ENCODE data around the gene PRRT1. TPM values are rescaled to one million over a fixed set of nuclear protein-coding genes. Genes with fewer than 3 reads are reported as not detected.

PRRT1 gene
- total RNA-seq, 4 donors from 2014 or later: 3.1 to 4.1 (median 3.8) TPM; not detected in 1

DNA sequence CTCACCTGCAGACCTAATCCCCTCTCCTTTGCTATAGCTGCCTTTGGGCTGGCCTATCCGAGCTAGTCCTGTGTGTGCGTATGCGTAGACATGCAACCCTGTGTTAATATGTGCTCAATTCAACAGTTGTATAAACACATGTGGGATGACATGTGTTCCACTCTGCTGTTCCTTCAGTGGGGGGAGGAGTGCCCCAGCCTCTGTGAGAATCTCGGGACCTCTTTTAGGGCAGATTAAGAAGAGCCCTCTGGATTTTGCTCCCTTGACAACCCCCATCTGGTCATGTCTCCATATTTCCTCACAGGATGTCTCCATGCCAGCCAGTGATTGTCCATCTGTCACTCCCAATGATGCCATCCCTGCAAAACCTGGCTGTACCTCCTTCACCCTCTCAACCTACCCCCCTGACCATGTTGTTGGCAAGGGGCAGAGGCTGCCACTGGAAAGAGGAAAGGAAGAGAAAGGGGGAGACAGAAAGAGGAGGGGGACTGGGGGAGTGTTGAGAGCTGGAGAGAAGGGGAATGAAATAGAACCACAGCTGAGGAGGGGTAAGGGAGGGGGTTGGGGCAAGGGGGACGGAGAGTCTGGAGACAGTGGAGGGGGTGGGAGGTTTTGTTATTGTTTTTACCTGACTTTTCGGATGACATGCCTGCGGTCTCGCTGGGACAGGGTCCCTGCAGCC, 417 bp downstream of the PRRT1 start:
- peaks cover 0 to 7% (median 0%) of the 10 kb centered on the region in 3 donors for H3K36me3 ChIP-seq
- TF ChIP-seq POLR2A (IDR thresholded peaks at IDR 0.05): no peak
- TF ChIP-seq, protein P1, sequence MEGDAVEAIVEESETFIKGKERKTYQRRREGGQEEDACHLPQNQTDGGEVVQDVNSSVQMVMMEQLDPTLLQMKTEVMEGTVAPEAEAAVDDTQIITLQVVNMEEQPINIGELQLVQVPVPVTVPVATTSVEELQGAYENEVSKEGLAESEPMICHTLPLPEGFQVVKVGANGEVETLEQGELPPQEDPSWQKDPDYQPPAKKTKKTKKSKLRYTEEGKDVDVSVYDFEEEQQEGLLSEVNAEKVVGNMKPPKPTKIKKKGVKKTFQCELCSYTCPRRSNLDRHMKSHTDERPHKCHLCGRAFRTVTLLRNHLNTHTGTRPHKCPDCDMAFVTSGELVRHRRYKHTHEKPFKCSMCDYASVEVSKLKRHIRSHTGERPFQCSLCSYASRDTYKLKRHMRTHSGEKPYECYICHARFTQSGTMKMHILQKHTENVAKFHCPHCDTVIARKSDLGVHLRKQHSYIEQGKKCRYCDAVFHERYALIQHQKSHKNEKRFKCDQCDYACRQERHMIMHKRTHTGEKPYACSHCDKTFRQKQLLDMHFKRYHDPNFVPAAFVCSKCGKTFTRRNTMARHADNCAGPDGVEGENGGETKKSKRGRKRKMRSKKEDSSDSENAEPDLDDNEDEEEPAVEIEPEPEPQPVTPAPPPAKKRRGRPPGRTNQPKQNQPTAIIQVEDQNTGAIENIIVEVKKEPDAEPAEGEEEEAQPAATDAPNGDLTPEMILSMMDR (IDR thresholded peaks at IDR 0.05): no peak
- H3K4me3 ChIP-seq: peak overlapping the region; percentile 7 to 71 (median 38)
- peak in 1 of 3 donors; percentile 9 for DNase-seq
- H3K27me3 ChIP-seq: no peaks in the 10 kb centered on the region
- H3K4me1 ChIP-seq: peaks cover 0 to 30% (median 5%) of the 10 kb centered on the region in 4 donors
- no peaks in the 10 kb centered on the region for H3K9me3 ChIP-seq
- peak overlapping the region in 1 of 4 donors; percentile 85 for H3K27ac ChIP-seq

DNA sequence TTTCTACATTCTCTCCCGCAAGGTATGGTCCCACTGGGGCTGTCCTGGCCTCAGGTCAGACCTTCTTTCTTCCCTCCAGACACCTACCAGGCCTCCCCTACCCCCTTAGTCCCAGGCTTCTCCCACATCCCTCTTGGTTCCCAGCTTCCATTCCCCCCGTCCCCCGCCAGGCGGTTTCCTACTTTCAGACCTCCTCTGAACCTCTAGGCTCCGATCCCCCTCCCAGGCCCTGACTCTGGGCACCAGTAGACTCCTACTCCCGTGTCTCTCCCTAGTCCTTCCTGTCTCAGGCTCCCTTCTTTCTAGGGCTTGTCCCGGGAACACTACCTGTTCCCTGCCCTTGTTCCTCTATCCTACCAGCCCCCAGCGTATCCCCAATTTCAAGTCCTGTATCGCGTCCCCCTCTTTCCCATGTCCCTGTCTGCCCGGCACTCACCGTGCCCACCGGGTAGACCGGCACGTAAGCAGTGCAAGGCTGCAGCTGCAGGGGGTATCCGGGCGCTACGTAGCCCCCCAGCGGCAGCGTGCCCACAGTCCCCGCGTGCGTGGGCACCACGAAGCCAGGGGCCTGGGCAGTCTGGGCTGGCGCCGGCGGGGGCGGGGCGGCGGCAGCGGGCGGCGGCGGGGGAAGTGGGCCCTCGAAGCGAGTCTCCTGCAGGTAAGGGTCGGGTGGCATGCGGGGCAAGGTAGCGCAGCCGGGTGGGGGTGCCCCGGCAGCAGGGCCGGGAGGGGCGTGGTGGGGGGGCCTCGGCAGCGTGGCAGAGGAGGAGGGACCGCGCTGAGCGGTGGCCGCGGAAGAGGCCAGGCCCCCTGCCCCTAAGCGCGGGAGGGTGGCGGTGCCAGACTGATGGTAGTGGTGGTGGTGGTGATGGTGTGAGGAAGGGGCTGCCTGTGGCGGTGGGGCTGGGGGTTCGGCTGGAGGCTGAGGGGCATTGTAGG, 1.5 kb downstream of the PRRT1 start:
- H3K9me3 ChIP-seq: no peaks in the 10 kb centered on the region
- no peaks in the 10 kb centered on the region for H3K27me3 ChIP-seq
- peak overlapping the region in 2 of 4 donors; percentile 17 to 51 for H3K4me3 ChIP-seq
- peaks cover 0 to 23% (median 5%) of the 10 kb centered on the region in 4 donors for H3K4me1 ChIP-seq
- TF ChIP-seq POLR2A (IDR thresholded peaks at IDR 0.05): no peak
- TF ChIP-seq, protein P1 (IDR thresholded peaks at IDR 0.05): no peak
- peak in 1 of 3 donors; percentile 42 for DNase-seq
- H3K27ac ChIP-seq: peak overlapping the region in 1 of 4 donors; percentile 10
- H3K36me3 ChIP-seq: no peaks in the 10 kb centered on the region

DNA sequence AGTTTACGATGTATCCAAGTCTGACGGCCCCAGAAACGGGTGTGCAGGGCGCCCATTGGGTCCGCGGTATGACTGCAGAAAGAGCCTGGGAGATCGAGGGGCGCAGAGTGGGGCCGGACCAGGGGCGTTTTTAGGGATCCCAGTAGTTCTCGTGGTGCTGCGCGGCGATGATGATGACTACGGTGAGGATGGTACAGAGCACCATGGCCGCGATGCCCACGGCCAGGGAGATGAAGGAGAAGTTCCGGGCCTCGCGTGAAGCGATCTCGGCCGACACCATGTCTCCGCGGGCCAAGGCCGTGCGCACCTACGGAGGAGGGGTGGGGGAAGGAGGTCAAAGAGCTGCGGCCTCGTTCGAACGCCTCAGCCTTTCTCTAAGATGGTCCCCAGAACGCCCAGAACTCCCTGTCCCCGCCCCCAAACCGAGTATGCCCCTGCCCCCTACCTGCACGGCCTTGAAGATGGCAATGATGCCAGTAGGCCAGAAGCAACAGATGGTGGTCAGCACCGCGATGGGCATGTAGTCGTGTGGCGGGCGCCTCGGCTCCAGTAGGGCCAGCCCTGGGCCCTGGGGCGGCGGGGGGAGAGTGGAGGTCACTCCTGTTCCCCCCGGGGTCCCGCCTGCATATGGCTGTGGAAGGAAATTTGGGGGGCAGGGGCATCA, 2.5 kb downstream of the PRRT1 start:
- Histone ChIP-seq H3K27ac (no peak overlapping the region), H3K4me1 (peaks cover 0 to 17% (median 0%) of the 10 kb centered on the region in 4 donors), H3K36me3 (no peaks in the 10 kb centered on the region), H3K4me3 (peak overlapping the region; percentile 9 to 47 (median 30)), H3K9me3 (no peaks in the 10 kb centered on the region), H3K27me3 (no peaks in the 10 kb centered on the region)
- DNase-seq: no peak
- TF ChIP-seq POLR2A (IDR thresholded peaks at IDR 0.05): no peak
- TF ChIP-seq, protein P1 (IDR thresholded peaks at IDR 0.05): no peak

DNA sequence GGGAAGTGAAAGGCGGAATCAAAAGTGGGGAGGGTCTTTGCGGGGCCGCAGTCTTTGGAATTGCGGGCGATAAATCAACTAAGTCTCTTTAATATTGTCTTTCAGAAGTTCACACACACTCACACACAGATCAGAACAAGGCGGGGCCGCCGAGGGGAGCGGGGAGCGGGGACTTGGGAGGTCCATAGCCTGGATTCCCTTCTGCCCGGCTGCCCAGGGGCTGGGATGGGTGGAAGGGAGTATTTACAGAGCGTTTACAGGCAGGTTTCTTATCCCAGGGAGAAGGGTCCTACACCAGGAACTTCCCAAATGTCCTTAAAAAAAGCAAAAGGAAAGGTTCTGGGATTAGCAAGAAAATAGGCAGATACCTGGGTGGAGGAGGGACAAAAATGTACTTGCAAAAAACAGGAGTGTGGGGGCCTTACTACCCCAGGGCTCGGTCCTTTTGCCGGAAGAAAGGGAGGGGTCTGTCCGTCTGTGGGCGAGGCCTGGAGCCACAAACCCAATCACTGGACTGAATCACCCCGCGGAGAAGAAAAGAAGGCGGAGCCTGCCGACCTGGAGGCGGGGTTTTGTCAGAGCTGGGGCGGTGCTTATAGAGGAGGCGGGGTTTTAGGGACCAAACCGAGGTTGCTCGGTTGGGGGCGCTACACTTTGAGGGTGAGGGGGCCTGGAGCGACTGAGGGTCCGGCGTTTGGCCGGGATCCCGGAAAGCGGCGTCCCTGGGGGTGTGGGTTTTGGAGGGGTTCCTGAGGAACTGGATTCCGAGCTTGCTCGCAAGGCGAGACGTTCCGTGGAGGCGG, 3.2 kb downstream of the PRRT1 start:
- Histone ChIP-seq H3K36me3 (no peaks in the 10 kb centered on the region), H3K27ac (no peak overlapping the region)
- no peak for TF ChIP-seq POLR2A (IDR thresholded peaks at IDR 0.05)
- TF ChIP-seq, protein P1 (IDR thresholded peaks at IDR 0.05): peak in 1 of 6 experiments; percentile 10

More for the DNA sequence above, 3.2 kb downstream of the PRRT1 start:
- H3K4me1 ChIP-seq: peaks cover 0 to 17% (median 0%) of the 10 kb centered on the region in 4 donors
- H3K4me3 ChIP-seq: peak overlapping the region; percentile 9 to 47 (median 30)
- peak; percentile 27 to 82 (median 81) for DNase-seq
- H3K9me3 ChIP-seq: no peaks in the 10 kb centered on the region
- H3K27me3 ChIP-seq: no peaks in the 10 kb centered on the region
